GM21447 (cell line): Measurements from ENCODE around the gene BRINP3.
"Not testable (repeated sequence)": the region's sequence is repeated elsewhere in the genome, so short reads cannot be mapped to it uniquely, and the experiment has no call there.

ENCODE experiments used
- ATAC-seq: cut with Tn5 transposase; IDR thresholded peaks from one replicate; pipeline ENCODE4 v1.9.1; 2021; ENCODE audit not compliant: unreplicated experiment

The BRINP3 gene

GRCh38 chr1:190126728-190127127 is 350.9 kb downstream of the BRINP3 start:
- no peak for ATAC-seq

DNA sequence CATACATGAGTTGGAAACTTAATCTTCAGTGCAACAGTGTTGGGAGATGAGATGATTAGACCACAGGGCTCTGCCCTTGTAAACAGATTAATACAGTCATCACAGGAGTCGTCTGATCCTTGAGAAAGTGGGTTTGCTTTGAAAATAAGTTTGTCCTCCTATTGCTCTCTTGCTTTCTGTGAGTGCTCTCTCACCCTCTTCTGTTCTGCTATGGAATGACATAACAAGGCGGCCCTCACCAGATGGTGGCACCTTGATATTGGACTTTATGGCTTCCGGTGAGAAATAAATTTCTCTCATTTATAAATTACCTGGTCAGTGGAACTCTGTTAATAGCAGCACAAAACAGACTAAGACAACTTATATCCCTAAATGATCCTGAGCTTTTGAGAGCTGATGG is 353.6 kb downstream of the BRINP3 start:
- ATAC-seq, result no peak

- not testable (repeated sequence) for ATAC-seq
These were observed 357.1 kb downstream of the BRINP3 start for GRCh38 chr1:190120564-190120963.

- no peak for ATAC-seq
These were observed 358.0 kb downstream of the BRINP3 start for GRCh38 chr1:190119683-190120082.

DNA sequence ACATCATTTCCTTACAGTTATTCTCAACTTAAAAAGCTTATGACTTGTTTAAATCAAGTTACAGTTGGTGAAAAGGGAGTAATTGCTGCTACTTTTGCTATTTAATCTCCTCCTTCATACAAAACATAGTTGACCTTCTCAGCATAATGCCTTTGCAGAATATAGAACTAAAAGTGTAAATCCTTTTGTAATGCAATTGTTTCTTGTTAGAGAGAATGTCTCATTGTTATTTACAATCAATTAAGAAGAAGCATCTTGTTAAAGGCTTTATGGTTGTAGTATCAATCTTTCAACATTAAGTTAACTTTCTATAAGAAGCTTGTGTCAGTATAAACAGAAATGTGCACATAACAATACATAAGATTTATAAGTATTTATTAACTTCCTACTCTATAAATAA is 360.7 kb downstream of the BRINP3 start:
- no peak for ATAC-seq

- ATAC-seq, result no peak
These were observed 372.7 kb downstream of the BRINP3 start for GRCh38 chr1:190104961-190105360.

- no peak for ATAC-seq
These were observed 374.8 kb downstream of the BRINP3 start for GRCh38 chr1:190102757-190103326.

DNA sequence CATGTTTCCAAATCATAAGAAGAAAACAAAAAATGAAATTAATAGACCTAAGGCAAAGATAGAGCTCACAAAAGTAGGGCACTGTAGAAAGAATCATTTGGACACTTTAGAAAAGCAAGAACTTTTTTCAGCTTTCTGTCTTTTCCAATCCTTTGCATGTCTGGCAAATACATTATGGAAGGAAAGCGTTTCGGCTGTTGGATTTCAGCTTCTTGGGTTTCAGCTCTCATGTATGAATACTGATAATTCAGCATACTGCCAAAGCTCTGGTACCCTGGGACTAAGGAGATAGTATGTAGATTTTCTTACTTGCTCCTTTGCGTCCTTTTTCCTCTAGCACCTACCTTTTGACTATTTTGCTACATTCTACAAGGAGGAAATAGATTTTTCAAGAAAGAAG is 375.9 kb downstream of the BRINP3 start:
- ATAC-seq, result no peak

- ATAC-seq, result no peak
These were observed 378.9 kb downstream of the BRINP3 start for GRCh38 chr1:190098756-190099155.

GRCh38 chr1:190098107-190098506 is 379.6 kb downstream of the BRINP3 start:
- ATAC-seq, result no peak

DNA sequence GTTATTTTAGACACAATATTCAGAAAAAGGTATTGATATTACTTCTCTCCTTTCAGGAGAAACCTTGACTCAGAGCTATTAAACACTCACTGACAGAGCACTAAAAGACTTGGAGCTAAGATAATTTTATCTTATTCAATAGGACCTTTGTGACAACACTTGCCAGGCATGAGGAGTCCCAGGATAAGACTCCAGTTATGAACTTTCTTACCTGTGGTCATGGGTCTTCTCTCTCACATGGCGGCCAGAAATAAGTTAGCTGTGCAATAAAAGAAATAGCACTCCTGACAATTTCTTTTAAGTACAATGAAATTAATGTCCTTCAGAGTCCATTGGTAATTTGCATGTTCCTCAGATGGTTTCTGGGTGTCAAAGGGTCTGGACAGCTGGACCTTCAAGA is 382.1 kb downstream of the BRINP3 start:
- ATAC-seq, result no peak

- no peak for ATAC-seq
These were observed 393.1 kb downstream of the BRINP3 start for GRCh38 chr1:190084552-190084951.

DNA sequence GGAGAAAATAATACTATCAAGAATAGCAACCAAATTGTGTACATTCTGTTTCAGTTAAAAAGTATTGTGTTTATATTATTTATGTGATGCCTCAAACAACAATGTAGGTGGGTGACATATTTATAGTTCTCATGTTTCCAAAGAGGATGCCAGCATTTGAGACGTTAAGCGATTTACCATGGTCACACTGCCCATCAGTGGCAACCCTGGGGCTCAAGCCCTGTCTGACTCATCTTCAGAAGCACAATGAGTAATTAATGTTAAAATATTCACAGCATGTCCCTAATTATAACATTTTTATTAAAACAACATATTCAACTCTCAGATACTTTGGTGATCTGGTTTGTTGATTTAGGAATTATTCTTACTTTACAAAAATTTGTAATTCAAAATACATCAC is 409.4 kb downstream of the BRINP3 start:
- ATAC-seq, result no peak

GRCh38 chr1:190067592-190067991 is 410.1 kb downstream of the BRINP3 start:
- ATAC-seq, result no peak

DNA sequence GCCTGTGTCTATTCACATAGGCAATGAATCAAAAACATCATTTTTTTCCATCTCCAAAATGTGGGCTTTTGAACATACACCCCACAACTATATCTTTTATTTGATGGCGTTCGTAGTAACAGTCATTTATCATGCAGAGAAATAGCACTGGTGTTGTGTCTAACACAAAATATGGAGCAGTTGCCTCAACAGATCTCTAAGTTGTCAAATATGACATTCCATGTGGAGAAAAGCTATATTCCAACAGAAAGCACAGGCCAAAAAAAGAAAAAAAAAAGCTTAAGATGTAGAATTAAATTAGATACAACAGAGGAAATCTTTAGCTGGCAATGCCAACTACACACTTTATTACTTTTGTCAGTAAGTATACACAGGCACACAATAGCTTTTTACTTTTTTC is 411.7 kb downstream of the BRINP3 start:
- ATAC-seq, result no peak

GRCh38 chr1:190049314-190049713 is 428.4 kb downstream of the BRINP3 start:
- no peak for ATAC-seq
